ENCODE results near the gene CECR2. TPM values are rescaled to one million over a fixed set of nuclear protein-coding genes. Genes with fewer than 3 reads are reported as not detected.

CECR2 gene
- 0.07 to 0.17 TPM (median 0.09 TPM) in 5 replicates for total RNA-seq (2022; extraction: Qiagen RNA extraction)

DNA sequence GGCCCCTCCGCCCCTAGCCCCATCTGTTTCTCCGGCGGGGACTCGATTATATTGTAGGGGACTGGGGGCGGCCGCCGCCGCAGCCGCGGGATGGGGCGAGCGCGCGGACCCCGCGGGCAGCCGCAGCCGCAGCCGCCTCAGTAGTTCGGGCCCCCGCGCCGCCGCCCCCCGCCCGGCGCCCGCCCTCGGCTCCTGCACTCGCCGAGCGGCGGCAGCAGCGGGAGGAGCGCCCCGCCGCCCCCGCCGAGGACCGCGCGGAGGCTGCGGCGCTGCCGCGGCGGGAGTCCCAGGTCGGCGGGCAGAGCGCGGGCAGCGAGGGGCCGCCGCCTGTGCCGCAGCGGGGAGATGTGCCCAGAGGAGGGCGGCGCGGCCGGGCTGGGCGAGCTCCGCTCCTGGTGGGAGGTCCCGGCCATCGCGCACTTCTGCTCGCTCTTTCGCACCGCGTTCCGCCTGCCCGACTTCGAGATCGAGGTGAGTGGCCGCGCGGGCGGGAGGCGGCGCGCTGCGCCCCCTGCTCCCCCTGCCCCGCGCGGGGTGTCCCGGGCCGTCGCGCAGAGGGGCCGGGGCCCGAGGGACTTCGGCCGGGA is at the start of gene CECR2:
Gene CECR2 (plus strand): TSS at position 22 of the 587 bp plus-strand sequence. CDS start 324 bp downstream, at position 346.

DNA sequence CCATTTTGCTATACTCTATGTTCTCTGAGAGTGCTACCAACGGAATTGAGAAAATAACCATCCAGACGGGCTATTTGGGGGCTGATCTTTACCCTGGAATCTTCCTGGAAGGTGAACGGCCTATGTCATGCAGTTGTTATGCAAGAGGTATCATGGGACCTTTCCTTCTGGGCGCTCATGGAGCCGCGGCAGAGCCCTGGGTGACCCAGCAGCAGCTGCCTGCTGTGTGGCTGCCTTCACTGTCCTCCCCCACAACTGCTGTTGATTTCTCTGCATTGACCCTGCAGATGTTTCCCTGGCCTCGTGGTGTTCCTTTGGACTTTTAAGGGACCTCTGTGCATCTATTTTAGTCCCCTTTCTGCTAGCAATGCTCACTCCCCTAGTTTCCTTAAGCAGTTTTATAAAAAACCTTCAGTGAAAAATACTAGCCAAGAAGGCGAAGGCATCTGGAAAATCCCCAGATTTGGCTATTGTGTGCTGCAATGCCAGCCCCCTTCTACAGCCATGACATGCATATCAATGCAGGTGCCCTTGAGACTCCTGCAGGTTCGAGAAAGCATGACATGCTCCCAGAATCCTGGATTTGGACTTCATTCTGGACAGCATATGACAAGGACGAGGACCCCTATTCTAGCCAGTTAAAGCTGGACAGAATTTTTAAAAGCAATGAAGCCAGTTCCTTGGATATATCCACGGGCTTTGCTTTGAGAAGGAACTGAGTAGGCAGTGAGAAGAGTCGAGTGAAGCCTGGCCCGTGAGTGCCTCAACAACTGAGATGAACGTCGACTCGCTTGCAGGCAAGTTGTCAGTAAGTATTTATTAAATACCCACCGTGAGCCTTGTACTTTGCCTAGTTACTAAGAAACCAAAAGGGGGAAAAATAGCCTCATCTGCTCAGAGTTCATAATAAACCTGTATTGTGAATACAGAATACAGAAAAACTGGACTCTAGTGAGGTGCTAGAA is 193.9 kb downstream of the CECR2 start, which contains the start of gene SLC25A18:
Gene SLC25A18 (plus strand): TSS at position 593 of the 965 bp plus-strand sequence. CDS start 16,447 bp downstream, outside the sequence.

Other genes with a start within 250 kb of the CECR2 start
- gene TMEM121B, start 248.1 kb upstream of the CECR2 start, total RNA-seq (2022; extraction: Qiagen RNA extraction): 0.10 to 0.20 TPM (median 0.14 TPM) in 5 replicates
- 40.9 to 45.0 TPM (median 44.7 TPM) in 5 replicates for gene HDHD5, start 210.2 kb upstream of the CECR2 start, total RNA-seq (2022; extraction: Qiagen RNA extraction)
- gene ADA2, start 150.0 kb upstream of the CECR2 start, total RNA-seq (2022; extraction: Qiagen RNA extraction): 0.03 to 0.13 TPM (median 0.06 TPM) in 3 of 5 replicates, not detected in the others
- 0.46 to 0.76 TPM (median 0.53 TPM) in 5 replicates for gene SLC25A18, start 194.0 kb downstream of the CECR2 start, total RNA-seq (2022; extraction: Qiagen RNA extraction)